Choroid plexus epithelial cell (primary cell): ENCODE results near the gene NBPF10.
"Not testable (repeated sequence)": the region's sequence is repeated elsewhere in the genome, so short reads cannot be mapped to it uniquely, and the experiment has no call there.

ENCODE experiments used
- DNase-seq: peaks from one replicate; pipeline ENCODE4 v3.0.0-alpha.2; 2010; ENCODE audit warnings: low read depth
- H3K4me3 ChIP-seq: 2 replicates; pipeline ENCODE4 v1.5.1; 2011; ENCODE audit warnings: low read depth, mild to moderate bottlenecking, control low read depth, low read length, moderate library complexity
- TF ChIP-seq, protein P1 (sequence below): conservative IDR thresholded peaks from 2 replicates; pipeline ENCODE4 v1.5.1; 2011; ENCODE audit warnings: low read depth, mild to moderate bottlenecking, control low read depth, inconsistent platforms, low read length, moderate library complexity

The NBPF10 gene

GRCh38 chr1:146144465-146144864, at the start of gene NBPF10:
NBPF10 (minus strand) TSS chr1:146144804; CDS start chr1:146144769, 35 bp downstream.
- DNase-seq, H3K4me3 ChIP-seq: not testable (repeated sequence)
- TF ChIP-seq, protein P1, sequence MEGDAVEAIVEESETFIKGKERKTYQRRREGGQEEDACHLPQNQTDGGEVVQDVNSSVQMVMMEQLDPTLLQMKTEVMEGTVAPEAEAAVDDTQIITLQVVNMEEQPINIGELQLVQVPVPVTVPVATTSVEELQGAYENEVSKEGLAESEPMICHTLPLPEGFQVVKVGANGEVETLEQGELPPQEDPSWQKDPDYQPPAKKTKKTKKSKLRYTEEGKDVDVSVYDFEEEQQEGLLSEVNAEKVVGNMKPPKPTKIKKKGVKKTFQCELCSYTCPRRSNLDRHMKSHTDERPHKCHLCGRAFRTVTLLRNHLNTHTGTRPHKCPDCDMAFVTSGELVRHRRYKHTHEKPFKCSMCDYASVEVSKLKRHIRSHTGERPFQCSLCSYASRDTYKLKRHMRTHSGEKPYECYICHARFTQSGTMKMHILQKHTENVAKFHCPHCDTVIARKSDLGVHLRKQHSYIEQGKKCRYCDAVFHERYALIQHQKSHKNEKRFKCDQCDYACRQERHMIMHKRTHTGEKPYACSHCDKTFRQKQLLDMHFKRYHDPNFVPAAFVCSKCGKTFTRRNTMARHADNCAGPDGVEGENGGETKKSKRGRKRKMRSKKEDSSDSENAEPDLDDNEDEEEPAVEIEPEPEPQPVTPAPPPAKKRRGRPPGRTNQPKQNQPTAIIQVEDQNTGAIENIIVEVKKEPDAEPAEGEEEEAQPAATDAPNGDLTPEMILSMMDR: peak; percentile 3

DNA sequence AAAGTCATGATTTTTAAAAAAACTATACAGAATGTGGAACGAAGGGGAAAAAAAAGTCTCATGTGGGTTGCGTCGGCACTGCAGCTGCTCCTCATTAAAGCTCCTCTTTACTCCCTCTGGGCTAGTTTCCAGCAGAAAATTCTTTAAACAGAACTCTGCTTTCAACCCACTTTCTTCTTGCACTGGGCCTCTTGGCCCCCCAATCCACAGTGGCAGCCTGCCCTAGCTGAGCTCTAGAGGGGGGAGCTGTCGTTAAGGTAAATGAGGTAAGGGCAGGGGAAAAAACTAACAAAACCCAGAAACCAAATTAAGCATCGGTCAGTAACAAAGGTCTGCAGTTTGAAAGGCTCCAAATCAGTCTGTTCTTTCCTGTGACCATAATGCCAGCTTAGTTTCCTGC, 29.9 kb upstream of the NBPF10 start:
- not testable (repeated sequence) for DNase-seq, H3K4me3 ChIP-seq

GRCh38 chr1:146167740-146168139, 23.1 kb upstream of the NBPF10 start:
- H3K4me3 ChIP-seq, DNase-seq: not testable (repeated sequence)

GRCh38 chr1:146167273-146167672, 22.7 kb upstream of the NBPF10 start:
- not testable (repeated sequence) for H3K4me3 ChIP-seq, DNase-seq
